MM.1S (cell line): ENCODE measurements around the gene NTN4.

Source experiments
- CTCF ChIP-seq: fragments of 300-600 bp; sonication (generic); IDR thresholded peaks from 2 replicates; pipeline ENCODE4 v1.5.1; 2016; ENCODE audit warnings: antibody characterized with exemption, low read length, mixed read lengths
- EZH2 ChIP-seq: fragments of 300-600 bp; sonication (generic); optimal IDR thresholded peaks from 2 replicates; pipeline ENCODE3; 2017; ENCODE audit warnings: low read depth, mild to moderate bottlenecking, antibody characterized with exemption, low read length, mixed read lengths
- EZH2phosphoT487 ChIP-seq: fragments of 300-600 bp; sonication (generic); IDR thresholded peaks from 2 replicates; pipeline ENCODE4 v1.6.1; 2018; ENCODE audit warnings: antibody characterized with exemption, low read length

GRCh38 chr12:95803817-95804216 is 13.3 kb upstream of the NTN4 start:
- TF ChIP-seq CTCF (no peak), EZH2 (no peak), EZH2phosphoT487 (no peak)
